HG02938 (cell line): Measurements from ENCODE around the gene TMEM131L.
A peak's percentile ranks its signal among the peaks of the same experiment; 100 is the strongest.
"Not testable (repeated sequence)": the region's sequence is repeated elsewhere in the genome, so short reads cannot be mapped to it uniquely, and the experiment has no call there.

Experiments used
- ATAC-seq: cut with Tn5 transposase; IDR thresholded peaks from one replicate; pipeline ENCODE4 v1.9.1; 2021; ENCODE audit warnings: mild to moderate bottlenecking, moderate library complexity; ENCODE audit not compliant: unreplicated experiment

TMEM131L gene

DNA sequence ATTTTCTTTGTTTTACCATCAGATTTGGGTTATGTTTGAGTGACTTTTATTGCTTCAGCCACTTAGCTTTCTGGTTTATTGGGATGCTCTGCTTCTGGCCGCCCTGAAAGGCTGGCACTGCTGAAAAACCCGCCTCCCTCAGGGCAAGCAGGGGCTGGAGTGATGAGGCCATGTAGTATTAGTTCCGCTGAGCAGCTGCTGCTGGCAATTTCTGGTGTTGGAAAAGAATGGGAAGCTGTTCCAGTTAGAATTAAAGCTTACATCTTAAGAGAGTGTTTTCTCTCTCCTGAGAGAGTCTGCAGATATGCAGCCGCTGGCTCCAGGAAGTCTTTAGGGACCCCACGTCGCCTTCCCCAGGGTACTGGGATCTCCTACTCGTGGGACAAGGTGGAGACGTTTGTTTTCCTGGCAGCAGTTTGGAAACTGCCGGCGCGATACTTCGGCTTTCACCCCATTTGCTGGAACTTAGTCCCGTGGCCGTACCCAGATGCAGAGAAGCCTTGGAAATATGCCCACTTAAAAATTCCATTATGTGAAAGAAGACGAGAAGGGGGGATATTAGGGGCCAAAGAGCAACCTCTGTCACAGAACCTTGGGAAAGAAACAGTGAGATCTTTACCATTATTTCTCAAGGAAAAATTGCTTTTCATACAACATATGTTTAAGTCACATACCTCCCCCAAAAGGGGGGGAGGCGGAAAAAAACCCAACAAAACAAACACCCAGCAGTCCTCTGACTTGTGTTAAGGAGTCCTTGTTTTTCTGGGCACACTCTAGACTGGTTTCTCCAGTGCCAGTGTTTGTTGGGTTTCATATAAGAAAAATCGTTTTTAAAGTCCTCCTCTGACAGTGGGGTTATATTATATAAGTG lies 72.6 kb downstream of the TMEM131L start:
- no peak for ATAC-seq

DNA sequence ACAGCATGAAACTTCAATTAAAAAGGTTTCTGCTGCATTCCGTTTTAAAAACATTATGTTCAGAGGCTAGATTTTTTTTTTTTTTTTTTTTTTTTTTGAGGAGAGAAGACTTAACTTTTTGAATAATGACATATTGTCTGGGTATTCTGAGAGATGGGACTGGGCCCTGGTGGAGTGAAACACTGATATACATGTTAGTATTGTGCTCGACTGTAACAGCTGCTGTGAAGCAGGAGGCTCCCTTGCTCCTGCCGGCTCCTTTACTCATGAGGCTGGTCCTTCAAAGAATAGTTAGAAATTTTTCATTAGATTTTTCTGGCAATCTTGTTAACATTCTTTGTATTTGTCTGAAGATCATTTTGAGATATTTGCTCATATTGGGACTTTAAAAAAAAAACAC lies 73.3 kb downstream of the TMEM131L start:
- ATAC-seq, result no peak

DNA sequence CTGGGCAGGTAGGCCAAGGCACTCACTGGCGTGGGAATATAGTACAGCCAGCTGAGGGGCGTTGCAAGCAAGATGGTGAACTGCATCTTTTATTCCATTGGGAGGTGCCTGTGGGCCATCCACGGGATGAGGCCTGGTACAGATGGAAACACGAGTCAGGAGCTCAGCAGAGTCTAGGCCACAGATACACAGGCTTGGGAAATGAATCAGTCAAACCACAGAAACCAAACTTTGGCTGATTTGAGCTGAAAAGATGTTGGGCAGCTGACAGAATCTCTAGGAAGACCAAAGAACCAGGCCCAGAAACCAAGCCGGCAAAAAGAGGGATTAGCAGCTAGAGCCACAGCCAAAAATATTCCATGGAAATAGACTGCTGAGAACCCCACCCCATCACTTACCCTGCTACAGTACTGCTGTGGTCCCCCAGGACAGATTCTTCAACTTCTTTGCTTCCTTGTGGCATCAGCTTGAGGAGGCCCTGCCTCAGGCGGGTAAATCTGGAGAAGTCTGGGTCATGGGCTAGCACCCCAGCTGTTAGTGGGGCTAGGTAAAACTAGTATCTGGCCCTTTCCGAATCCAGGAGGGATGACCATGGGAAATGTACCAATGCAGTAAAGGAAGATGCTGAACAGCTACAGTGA lies 75.4 kb downstream of the TMEM131L start:
- no peak for ATAC-seq

DNA sequence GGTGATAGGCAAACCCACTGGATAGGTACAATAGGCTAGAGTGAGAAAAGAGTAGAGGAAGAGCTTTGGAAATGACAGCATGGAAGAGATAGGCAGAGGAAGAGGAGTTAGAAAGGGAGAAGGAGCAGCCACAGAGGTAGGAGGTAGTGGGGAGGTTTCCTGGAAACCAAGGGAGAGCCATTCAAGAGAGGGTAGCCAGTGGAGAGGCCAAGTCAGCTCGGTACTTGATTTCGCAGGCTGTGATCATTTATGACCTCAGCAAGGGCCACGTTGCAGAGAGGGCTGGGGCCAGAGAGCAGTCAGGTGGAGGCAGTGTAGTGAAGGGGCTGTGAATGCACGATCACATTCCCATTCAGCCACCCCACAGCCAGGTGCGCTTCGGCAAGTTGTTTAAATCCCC lies 76.0 kb downstream of the TMEM131L start:
- ATAC-seq, result no peak

DNA sequence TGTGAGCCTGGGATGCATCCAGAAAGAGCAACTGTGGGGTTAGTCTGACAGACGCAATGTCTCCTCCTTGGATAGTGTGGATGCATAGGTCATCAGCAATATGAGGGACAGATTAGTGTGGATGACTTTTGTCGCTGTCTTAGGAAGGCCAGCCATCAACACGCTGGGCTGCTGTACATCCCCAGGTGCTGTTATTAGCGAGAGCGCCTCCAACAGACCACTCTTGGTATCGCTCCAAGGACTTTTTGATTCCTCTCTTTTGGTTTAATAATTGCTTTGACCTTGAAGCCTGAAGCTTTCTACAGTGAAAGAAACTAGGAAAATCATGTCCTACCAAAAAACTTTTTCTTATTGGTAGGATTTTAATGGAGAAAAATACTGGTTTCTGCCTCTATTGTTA lies 76.7 kb downstream of the TMEM131L start:
- ATAC-seq, result no peak

DNA sequence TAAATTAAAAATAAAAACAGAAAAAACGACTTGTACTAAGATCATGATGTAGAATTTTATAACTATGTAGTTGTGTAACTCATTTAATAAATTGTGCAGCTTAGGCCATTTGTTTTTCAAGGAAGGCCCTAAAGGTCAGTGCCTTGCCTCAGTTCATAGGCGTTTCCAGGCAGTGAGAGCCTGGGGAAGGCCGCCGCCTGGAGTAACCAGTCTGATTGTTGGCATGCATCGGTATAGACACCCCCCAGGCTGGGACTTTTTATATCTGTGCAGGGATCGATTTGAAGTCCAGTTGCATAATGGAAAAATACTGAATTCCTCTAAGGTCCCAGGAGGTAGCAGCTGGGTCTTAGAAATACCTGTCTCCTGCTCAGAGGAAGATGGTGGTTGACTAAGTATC lies 77.2 kb downstream of the TMEM131L start:
- no peak for ATAC-seq

DNA sequence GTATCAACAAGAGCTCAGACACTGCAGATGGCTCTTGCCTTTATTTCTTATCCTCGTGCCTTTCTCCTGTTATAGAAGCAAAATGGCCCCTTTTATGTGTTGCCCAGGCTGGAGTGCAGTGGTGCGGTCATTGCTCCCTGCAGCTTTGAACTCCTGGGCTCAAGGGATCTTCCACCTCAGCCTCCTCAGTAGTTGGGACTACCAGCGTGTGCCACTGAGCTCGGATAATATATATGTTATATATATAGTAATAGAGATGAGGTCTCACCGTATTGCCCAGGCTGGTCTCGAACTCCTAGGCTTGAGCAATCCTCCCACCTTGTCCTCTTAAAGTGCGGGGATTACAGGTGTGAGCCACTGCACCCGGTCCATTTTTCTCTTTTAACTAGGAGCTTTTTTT lies 79.7 kb downstream of the TMEM131L start:
- ATAC-seq, result no peak

DNA sequence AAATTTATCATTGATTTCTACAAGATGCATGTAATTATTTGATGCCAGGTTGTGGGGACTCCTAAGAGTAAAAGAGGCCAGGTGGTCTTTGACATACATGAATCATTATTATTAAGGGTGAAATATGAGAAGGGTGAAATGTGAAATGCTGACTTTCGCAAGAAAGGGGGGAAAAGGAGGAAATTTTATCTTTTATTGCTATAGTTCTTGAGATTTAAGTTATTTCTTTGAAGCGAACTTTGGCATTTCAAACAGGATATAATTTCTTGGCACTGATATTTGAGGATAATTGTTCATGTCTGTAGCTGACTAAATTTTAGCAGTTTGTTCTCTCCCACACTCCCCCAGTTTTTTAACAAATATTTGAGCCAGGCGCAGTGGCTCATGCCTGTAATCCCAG lies 80.1 kb downstream of the TMEM131L start:
- no peak for ATAC-seq

DNA sequence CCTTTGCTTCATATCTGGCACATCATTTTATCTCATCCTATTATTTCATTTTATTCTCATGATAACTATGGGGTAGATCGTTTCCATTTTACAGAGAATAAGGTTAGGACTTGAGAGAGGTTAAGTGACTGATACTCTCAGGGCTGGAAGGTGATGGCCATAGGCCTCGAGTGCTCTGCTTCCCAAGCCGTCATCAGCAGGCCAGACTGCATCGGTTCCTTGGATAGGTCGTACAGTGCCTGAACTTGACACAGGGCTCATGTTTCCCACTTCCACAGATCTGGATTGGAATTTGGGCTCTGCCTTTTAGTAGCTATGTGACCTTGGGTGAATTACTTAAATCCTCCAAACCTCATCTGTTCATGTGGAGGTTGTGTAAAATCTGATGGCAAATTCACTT lies 81.4 kb downstream of the TMEM131L start:
- ATAC-seq, result no peak

DNA sequence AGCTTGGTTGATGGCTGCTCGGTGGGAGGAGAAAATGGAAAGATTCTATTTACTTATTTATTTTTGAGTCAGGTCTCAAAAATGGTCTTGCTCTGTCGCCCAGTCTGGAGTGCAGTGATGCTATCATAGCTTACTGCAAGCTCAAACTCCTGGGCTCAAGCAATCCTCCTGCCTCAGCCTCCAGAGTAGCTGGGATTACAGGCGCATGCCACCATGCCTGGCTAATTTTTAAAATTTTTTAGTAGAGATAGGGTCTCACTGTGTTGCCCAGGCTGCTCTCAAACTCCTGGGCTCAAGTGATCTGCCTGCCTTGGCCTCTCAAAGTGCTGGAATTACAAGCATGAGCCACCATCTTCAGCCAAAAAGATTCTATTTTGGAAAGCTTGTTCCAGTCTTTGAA lies 82.7 kb downstream of the TMEM131L start:
- not testable (repeated sequence) for ATAC-seq

DNA sequence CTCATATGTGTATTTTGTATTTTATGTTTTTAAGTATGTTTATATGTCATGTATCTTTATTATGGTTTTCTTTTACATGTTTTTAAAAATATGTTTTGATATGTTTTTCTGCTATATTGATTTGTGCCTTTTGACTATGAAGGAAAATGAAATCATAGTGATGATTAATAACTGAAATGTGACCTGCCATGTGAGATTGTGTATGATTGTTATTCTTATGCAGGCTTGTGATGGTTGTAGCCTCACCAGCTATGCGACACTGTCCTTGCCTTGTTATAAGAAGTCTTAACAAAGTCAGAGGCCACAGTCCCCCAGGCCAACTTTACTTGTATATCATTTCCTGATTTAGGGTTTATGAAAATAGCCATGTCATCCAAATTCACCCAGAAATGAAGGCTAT lies 83.2 kb downstream of the TMEM131L start:
- no peak for ATAC-seq

DNA sequence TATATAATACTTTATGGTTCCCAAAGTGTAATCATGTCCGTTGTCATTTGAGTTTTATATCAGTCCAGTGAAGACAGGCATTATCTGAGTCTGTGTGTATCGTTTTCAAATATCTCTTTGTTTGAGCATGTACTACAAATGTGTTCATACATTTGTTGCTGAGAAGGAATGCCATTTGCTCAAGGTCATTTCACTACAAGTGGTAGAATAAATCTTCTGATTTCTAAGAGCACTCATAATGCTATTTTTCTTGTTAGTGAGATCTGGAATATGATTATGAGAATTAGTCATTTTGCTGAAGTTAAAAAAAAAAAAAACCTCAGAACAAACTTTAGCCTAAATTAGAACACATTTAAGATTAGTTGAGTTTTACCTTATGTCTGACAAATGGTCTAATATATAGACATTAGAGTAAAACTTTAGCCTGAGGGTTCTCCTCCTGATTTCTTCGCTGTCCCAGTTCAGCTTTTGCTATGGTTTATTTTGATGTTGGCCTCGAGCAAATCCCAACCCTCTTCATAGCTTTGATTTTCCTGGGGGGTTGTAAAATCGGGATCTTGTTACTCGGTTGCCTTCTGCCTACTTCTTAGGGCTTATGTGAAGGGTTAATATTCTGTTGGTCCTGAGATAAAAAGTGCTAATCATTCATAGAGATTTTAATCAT lies 87.1 kb downstream of the TMEM131L start:
- ATAC-seq, result no peak

DNA sequence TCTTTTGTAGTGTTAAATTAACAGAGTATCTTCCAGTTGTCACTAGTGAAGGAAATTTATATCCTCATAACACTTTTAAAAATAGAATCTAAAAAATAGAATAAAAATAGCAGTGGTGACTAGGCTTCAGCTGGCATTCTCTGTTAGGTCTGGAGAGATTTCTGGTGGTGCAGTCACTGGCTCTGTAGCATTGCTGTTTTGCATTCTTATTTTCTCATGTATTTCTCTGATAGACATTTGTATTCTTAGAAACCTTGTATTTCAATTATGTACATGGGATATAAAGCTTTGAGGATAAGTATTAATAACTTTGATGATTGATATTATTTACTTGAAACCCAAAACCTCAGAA lies 87.6 kb downstream of the TMEM131L start:
- no peak for ATAC-seq

DNA sequence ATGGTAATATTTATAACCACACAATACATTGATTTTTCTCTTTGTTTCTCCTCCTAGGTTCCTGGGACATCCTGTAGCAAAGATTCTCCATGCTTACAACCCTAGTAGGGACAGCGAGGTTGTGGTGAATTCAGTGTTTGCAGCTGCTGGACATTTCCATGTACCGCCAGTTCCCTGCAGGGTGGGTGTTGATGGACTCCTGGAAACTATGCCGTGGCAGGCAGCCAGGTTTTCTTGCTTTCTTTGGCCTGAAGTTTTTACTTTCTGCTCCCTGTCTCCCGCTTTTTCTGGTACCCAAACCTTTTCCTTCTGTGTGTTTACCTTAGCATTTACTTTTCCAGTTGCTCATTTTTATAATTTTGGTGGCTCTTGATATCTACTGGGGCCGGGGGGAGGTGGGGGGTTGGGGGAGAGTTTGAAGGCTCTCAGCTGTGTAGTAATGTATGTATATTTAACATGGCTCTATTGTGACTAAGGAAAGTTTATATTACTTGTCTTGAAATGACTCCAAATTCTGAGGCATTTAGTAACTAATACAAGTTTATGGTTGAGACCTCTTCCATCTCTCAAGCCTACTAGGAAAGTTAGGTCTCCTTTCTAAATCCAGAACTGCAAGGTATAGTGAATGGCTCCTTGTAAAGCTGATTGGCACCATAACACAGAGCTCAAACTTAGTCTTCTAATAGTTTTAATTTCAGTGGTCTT lies 89.7 kb downstream of the TMEM131L start:
- no peak for ATAC-seq

DNA sequence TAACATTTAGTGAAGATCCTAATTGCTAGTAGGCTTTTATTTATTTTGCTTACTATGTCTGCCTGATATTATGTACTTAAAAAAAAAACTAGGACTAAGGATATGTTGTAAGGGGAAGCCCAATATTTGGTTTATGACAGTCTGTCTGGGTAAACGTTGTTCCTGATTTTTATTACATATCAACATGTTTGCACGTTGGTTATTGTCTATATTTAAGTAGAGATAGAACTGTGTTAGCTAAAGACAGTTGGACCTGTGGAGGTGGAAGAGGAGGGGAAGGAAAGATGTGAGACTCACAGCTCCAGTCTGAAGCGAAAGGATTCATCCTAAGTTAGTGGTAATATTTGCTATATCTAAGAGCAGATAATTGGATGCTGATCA lies 90.3 kb downstream of the TMEM131L start:
- no peak for ATAC-seq

DNA sequence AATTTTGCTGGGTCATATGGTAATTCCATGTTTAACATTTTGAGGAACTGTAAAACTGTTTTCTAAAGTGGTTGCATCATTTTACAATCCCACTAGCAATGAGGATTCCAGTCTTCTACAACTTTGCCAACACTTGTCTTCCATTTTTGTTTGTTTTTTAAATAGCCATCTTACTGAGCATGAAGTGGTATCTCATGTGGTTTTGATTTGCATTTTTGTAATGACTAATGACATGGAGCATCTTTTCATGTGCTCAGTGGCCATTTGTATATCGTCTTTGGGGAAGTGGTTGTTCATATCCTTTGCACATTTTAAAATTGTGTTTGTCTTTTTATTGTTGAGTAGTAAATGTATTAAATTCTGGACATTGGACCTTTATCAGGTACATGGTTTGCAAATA lies 94.7 kb downstream of the TMEM131L start:
- peak; percentile 92 for ATAC-seq

DNA sequence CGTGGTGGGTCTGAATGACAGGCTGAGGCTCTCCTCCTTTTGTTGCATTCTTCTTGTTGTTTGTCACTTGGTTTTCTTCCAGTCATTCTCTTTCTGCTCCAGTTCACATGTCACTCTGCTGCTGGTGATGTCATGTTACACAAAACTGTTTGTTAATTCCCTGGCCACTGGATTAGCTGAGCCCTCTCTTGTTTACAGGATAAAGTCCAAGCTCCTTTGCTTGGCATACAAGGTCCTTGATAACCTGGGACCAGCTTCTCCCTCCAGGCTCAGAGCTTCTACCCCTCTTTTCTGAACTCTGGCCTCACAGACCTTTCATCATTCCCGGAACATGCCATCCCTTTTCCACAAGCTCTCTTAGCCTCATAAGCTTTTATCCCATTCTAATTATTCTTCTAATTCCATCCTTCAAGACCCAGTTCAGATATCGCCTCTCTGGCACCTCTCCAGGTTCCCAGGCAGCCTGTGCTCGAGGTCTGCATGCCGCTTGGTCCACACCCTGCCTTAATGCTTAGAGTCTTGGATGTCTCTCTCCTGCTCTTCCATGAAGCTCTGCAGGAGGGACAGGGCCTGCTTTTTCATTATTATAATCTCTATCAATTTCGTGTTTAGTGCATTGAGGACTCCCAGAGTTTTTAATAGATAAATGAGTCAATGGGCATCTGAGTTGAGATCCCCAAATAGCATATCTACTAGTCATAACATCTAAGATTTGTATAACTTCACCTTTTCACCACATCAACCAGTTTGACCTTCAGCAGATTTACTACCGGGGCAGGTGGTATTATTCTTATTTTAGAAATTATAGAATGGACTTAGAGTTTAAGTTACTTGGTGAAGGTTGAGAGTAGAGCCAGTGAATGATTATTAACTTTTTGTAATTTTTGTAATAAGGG lies 98.7 kb downstream of the TMEM131L start:
- no peak for ATAC-seq

DNA sequence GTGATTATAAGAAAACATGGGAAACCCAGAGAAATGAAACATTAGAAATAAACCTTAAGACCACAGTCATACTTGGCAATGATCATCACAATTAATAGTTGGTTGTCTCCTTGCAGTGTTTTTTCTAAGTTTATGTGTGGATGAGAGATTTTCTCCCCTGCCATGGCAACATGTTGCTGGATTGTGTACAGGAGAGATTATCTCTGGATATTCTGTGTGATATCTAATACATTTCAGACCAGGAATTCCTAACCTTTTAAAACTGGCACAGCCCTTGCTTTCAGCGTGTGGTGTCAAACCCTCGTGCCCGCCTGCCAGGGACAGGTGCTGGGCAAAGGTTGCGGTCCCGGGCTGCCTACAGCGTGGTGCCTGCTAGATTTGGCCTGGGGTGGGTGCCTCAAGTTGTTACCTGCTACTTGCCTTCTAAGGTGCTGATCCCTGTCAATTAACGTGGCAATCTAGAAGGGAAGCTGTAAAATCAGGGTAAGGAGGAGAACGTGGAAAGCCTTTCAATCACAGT lies 100.5 kb downstream of the TMEM131L start:
- ATAC-seq, result no peak

DNA sequence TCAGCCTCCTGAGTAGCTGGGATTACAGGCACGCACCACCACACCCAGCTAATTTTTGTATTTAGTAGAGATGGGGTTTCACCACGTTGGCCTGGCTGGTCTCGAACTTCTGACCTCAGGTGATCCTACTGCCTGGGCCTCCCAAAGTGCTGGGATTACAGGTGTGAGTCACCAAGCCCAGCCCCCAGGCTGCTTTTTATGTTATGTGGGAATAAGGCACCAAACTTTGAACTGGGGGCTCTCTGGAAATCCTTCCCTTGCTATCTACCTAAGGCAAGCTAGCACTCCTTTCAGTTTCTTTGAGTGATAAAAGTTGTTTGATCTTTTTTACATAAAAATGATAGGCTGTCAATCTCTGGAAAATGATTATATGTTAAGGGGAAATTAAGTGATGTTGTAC lies 101.5 kb downstream of the TMEM131L start:
- not testable (repeated sequence) for ATAC-seq
